HCT116 (cell line): ENCODE data around the gene FAM167B. TPM values are rescaled to one million over a fixed set of nuclear protein-coding genes. Genes with fewer than 3 reads are reported as not detected.

Experiments used
- ATAC-seq: fragments of 200-7000 bp; cut with Tn5 transposase; 2 replicates; pipeline ENCODE4 v1.9.1; 2020; ENCODE audit warnings: mild to moderate bottlenecking, moderate library complexity
- BruUV-seq: library from RNA; stranded (reverse); fragments of 400-500 nt; replicated peaks from 2 replicates; lab custom pipeline; 2021; lab: Mats Ljungman, UMichigan
- CTCF ChIA-PET: fragments of 300-600 bp; sonication (Branson Sonifier 250); formaldehyde crosslinking; loops from one replicate; lab custom pipeline; 2021; ENCODE audit warnings: antibody characterized with exemption; lab: Charles Lee
- POLR2A ChIA-PET: fragments of 300-600, 350-600 bp; sonication (Branson Sonifier 250); formaldehyde crosslinking; loops from one replicate; lab custom pipeline; 2021; ENCODE audit warnings: antibody characterized with exemption; lab: Charles Lee
- RAD21 ChIA-PET, 2 experiments: fragments of 300-600 bp; sonication (Branson Sonifier 250); formaldehyde crosslinking; loops; one replicate each; lab custom pipeline; 2023; ENCODE audit warnings: low total read pairs in 2 of 2; ENCODE audit not compliant: uncharacterized antibody in 2 of 2, unreplicated experiment in 2 of 2, low non-redundant PET in 1 of 2; lab: Charles Lee
- DNase-seq: peaks from one replicate; pipeline ENCODE4 v3.0.0-alpha.2; 2010; ENCODE audit warnings: low read depth, low spot score
- H2AFZ ChIP-seq: fragments of 200-600 bp; shearing (Covaris generic), sonication (generic); 2 replicates; pipeline ENCODE4 v1.6.1; 2017; ENCODE audit warnings: low read depth, mixed run types, mixed read lengths, antibody characterized with exemption, low read length; ENCODE audit not compliant: poor library complexity, severe bottlenecking
- H3K27ac ChIP-seq: 2 replicates; pipeline ENCODE4 v1.5.1; 2012; ENCODE audit warnings: low read depth, low read length
- H3K27me3 ChIP-seq: fragments of 200-600 bp; sonication (generic); 2 replicates; pipeline ENCODE4 v1.6.1; 2016; ENCODE audit warnings: mixed run types, low read length, mixed read lengths; ENCODE audit not compliant: insufficient read depth
- H3K36me3 ChIP-seq, 2 experiments: fragments of 200-500 bp in 1 of 2; fragments of 200-600 bp in 1 of 2; sonication (Bioruptor generic) in 1 of 2; sonication (generic) in 1 of 2; 2 replicates each; pipeline versions ENCODE4 v1.5.1 to v1.6.1; 2014 to 2016; ENCODE audit warnings: low read length in 2 of 2, inconsistent platforms in 1 of 2, mixed read lengths in 1 of 2, mixed run types in 1 of 2; ENCODE audit not compliant: insufficient read depth in 2 of 2, control insufficient read depth in 1 of 2
- H3K4me1 ChIP-seq, 2 experiments: fragments of 200-600 bp in 1 of 2; sonication (generic) in 1 of 2; 2 replicates each; pipeline versions ENCODE4 v1.5.1 to v1.6.1; 2012 to 2017; ENCODE audit warnings: low read length in 2 of 2, inconsistent platforms in 1 of 2, mild to moderate bottlenecking in 1 of 2, mixed read lengths in 1 of 2, mixed run types in 1 of 2, moderate library complexity in 1 of 2; ENCODE audit not compliant: insufficient read depth in 2 of 2, control insufficient read depth in 1 of 2
- H3K4me2 ChIP-seq: fragments of 200-600 bp; sonication (generic); 2 replicates; pipeline ENCODE4 v1.6.1; 2017; ENCODE audit warnings: mixed run types, low read length, mixed read lengths
- H3K4me3 ChIP-seq, 2 experiments: fragments of 200-600 bp in 1 of 2; sonication (generic) in 1 of 2; replicated peaks in 1 of 2; 2 replicates each; pipeline ENCODE4 v1.5.1; 2011 to 2016; ENCODE audit warnings: low read length in 2 of 2, control low read depth in 1 of 2, low read depth in 1 of 2, mild to moderate bottlenecking in 1 of 2, mixed read lengths in 1 of 2, mixed run types in 1 of 2
- H3K79me2 ChIP-seq: fragments of 200-600 bp; sonication (generic); 2 replicates; pipeline ENCODE4 v1.6.1; 2017; ENCODE audit warnings: mild to moderate bottlenecking, mixed run types, low read length, moderate library complexity, mixed read lengths; ENCODE audit not compliant: insufficient read depth
- H3K9ac ChIP-seq: fragments of 200-600 bp; sonication (generic); 2 replicates; pipeline ENCODE4 v1.6.1; 2016; ENCODE audit warnings: low read length, mixed read lengths
- H3K9me2 ChIP-seq: fragments of 200-600 bp; sonication (generic), shearing (Covaris generic); 2 replicates; pipeline ENCODE4 v1.6.1; 2017; ENCODE audit warnings: mixed run types, mild to moderate bottlenecking, moderate library complexity; ENCODE audit not compliant: insufficient read depth
- H3K9me3 ChIP-seq, 2 experiments: fragments of 200-500 bp in 1 of 2; fragments of 200-600 bp in 1 of 2; sonication (Bioruptor generic) in 1 of 2; sonication (generic) in 1 of 2; 2 replicates each; pipeline ENCODE4 v1.6.1; 2014 to 2017; ENCODE audit warnings: low read length in 2 of 2, mixed read lengths in 2 of 2, inconsistent platforms in 1 of 2, low read depth in 1 of 2, mild to moderate bottlenecking in 1 of 2, mixed run types in 1 of 2, moderate library complexity in 1 of 2; ENCODE audit not compliant: control insufficient read depth in 1 of 2, insufficient read depth in 1 of 2
- H4K20me1 ChIP-seq: fragments of 200-600 bp; sonication (generic), shearing (Covaris generic); 2 replicates; pipeline ENCODE4 v1.6.1; 2017; ENCODE audit warnings: mixed run types, mild to moderate bottlenecking, moderate library complexity; ENCODE audit not compliant: insufficient read depth
- MAX ChIP-seq: IDR thresholded peaks from 2 replicates; pipeline ENCODE4 v1.6.1; 2012
- POLR2AphosphoS5 ChIP-seq: IDR thresholded peaks from 2 replicates; pipeline ENCODE4 v1.6.1; 2011; ENCODE audit warnings: mild to moderate bottlenecking, low read depth, low read length, moderate library complexity
- SP1 ChIP-seq: IDR thresholded peaks from 2 replicates; pipeline ENCODE4 v1.6.1; 2012; ENCODE audit warnings: low read depth
- SRF ChIP-seq: IDR thresholded peaks from 2 replicates; pipeline ENCODE4 v1.6.1; 2012; ENCODE audit warnings: low read depth
- ZNF274 ChIP-seq: fragments of 200-500 bp; sonication (Bioruptor generic); IDR thresholded peaks from 2 replicates; pipeline ENCODE4 v1.6.1; 2014; ENCODE audit warnings: mild to moderate bottlenecking, low read depth, low read length, inconsistent platforms
- intact Hi-C: fragments of 100-400 bp; cut with micrococcal nuclease; formaldehyde crosslinking; loops from 2 replicates; pipeline ENCODE4 v1.10.0; 2022
- total RNA-seq: library from RNA; stranded (reverse); gene quantifications from one replicate; pipeline ENCODE4 v1.2.1, GENCODE V29; 2021; ENCODE audit not compliant: unreplicated experiment
- TF ChIP-seq, protein P1 (sequence below), 3 experiments: fragments of 200-600 bp in 1 of 3; sonication (generic) in 1 of 3; IDR thresholded peaks in 2 of 3; conservative IDR thresholded peaks in 1 of 3; 2 replicates each; pipeline ENCODE4 v1.5.1; 2012 to 2017; ENCODE audit warnings: low read depth in 2 of 3, low read length in 2 of 3, antibody characterized with exemption in 1 of 3, borderline replicate concordance in 1 of 3, control low read depth in 1 of 3, mild to moderate bottlenecking in 1 of 3, mixed read lengths in 1 of 3, mixed run types in 1 of 3, moderate library complexity in 1 of 3; ENCODE audit not compliant: insufficient read depth in 1 of 3

FAM167B gene
- total RNA-seq, 1 experiment from 2014 or later = 0.42 TPM

- Histone ChIP-seq H3K4me2 (no peak overlapping the region), H4K20me1 (no peaks in the 10 kb centered on the region), H3K9ac (no peak overlapping the region), H3K4me3 (no peak overlapping the region), H2AFZ (no peak overlapping the region), H3K9me2 (no peaks in the 10 kb centered on the region), H3K9me3 (no peaks in the 10 kb centered on the region), H3K27ac (no peak overlapping the region), H3K4me1 (peaks cover 4 to 9% of the 10 kb centered on the region in 2 experiments; a peak in 2 of 4 replicates), H3K36me3 (no peaks in the 10 kb centered on the region), H3K79me2 (no peaks in the 10 kb centered on the region), H3K27me3 (no peaks in the 10 kb centered on the region)
- ChIA-PET POLR2A (no interaction called here), RAD21 (no interaction called here), CTCF (no interaction called here)
- BruUV-seq = no TSS peak
- TF ChIP-seq ZNF274 = no peak
- TF ChIP-seq SP1 = no peak
- TF ChIP-seq POLR2AphosphoS5 = no peak
- TF ChIP-seq SRF = no peak
- TF ChIP-seq, protein P1, sequence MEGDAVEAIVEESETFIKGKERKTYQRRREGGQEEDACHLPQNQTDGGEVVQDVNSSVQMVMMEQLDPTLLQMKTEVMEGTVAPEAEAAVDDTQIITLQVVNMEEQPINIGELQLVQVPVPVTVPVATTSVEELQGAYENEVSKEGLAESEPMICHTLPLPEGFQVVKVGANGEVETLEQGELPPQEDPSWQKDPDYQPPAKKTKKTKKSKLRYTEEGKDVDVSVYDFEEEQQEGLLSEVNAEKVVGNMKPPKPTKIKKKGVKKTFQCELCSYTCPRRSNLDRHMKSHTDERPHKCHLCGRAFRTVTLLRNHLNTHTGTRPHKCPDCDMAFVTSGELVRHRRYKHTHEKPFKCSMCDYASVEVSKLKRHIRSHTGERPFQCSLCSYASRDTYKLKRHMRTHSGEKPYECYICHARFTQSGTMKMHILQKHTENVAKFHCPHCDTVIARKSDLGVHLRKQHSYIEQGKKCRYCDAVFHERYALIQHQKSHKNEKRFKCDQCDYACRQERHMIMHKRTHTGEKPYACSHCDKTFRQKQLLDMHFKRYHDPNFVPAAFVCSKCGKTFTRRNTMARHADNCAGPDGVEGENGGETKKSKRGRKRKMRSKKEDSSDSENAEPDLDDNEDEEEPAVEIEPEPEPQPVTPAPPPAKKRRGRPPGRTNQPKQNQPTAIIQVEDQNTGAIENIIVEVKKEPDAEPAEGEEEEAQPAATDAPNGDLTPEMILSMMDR (IDR thresholded peaks at IDR 0.05 in 2 of 3, conservative IDR thresholded peaks at IDR 0.05 in 1 of 3; ENCODE audit: borderline replicate concordance in 1 of 3, insufficient read depth in 1 of 3, low read depth in 2 of 3, low read length in 2 of 3) = no peak
- no peak for TF ChIP-seq MAX
- DNase-seq = no peak
- intact Hi-C loops = no loop called here
- ATAC-seq = no peak
Observed at GRCh38 chr1:32272557-32273390, 25.8 kb downstream of the FAM167B start.
